ENCODE data around the gene LHX1. TPM values are rescaled to one million over a fixed set of nuclear protein-coding genes. Genes with fewer than 3 reads are reported as not detected.

The LHX1 gene
- total RNA-seq, 1 donor from 2014 or later: 44.3 TPM

- no peak overlapping the region for H3K4me3 ChIP-seq (ENCODE audit: low read depth, low read length)
- no peaks in the 10 kb centered on the region for H3K27me3 ChIP-seq (ENCODE audit: control insufficient read depth, insufficient read depth, low read length)
- TF ChIP-seq, protein P1, sequence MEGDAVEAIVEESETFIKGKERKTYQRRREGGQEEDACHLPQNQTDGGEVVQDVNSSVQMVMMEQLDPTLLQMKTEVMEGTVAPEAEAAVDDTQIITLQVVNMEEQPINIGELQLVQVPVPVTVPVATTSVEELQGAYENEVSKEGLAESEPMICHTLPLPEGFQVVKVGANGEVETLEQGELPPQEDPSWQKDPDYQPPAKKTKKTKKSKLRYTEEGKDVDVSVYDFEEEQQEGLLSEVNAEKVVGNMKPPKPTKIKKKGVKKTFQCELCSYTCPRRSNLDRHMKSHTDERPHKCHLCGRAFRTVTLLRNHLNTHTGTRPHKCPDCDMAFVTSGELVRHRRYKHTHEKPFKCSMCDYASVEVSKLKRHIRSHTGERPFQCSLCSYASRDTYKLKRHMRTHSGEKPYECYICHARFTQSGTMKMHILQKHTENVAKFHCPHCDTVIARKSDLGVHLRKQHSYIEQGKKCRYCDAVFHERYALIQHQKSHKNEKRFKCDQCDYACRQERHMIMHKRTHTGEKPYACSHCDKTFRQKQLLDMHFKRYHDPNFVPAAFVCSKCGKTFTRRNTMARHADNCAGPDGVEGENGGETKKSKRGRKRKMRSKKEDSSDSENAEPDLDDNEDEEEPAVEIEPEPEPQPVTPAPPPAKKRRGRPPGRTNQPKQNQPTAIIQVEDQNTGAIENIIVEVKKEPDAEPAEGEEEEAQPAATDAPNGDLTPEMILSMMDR (IDR thresholded peaks at IDR 0.05; ENCODE audit: insufficient read depth, low read length, poor library complexity, severe bottlenecking): no peak
- H3K36me3 ChIP-seq (ENCODE audit: control insufficient read depth, insufficient read depth, low read length): no peaks in the 10 kb centered on the region
- no peak for DNase-seq (ENCODE audit: low read depth)
Observed at GRCh38 chr17:36983618-36984017, 46.3 kb downstream of the LHX1 start.

GRCh38 chr17:36989173-36989572, 51.9 kb downstream of the LHX1 start:
- H3K36me3 ChIP-seq (ENCODE audit: control insufficient read depth, insufficient read depth, low read length): peaks cover 3% of the 10 kb centered on the region
- H3K4me3 ChIP-seq (ENCODE audit: low read depth, low read length): no peak overlapping the region
- TF ChIP-seq, protein P1 (IDR thresholded peaks at IDR 0.05; ENCODE audit: insufficient read depth, low read length, poor library complexity, severe bottlenecking): no peak
- no peak for DNase-seq (ENCODE audit: low read depth)
- no peaks in the 10 kb centered on the region for H3K27me3 ChIP-seq (ENCODE audit: control insufficient read depth, insufficient read depth, low read length)

GRCh38 chr17:36992701-36993100, 55.4 kb downstream of the LHX1 start:
- Histone ChIP-seq H3K27me3 (ENCODE audit: control insufficient read depth, insufficient read depth, low read length) (no peaks in the 10 kb centered on the region), H3K36me3 (ENCODE audit: control insufficient read depth, insufficient read depth, low read length) (peaks cover 4% of the 10 kb centered on the region), H3K4me3 (ENCODE audit: low read depth, low read length) (no peak overlapping the region)
- DNase-seq (ENCODE audit: low read depth): no peak
- TF ChIP-seq, protein P1 (IDR thresholded peaks at IDR 0.05; ENCODE audit: insufficient read depth, low read length, poor library complexity, severe bottlenecking): no peak

GRCh38 chr17:36993227-36993626, 56.0 kb downstream of the LHX1 start:
- no peaks in the 10 kb centered on the region for H3K27me3 ChIP-seq (ENCODE audit: control insufficient read depth, insufficient read depth, low read length)
- H3K36me3 ChIP-seq (ENCODE audit: control insufficient read depth, insufficient read depth, low read length): peaks cover 4% of the 10 kb centered on the region
- no peak for DNase-seq (ENCODE audit: low read depth)
- H3K4me3 ChIP-seq (ENCODE audit: low read depth, low read length): no peak overlapping the region
- TF ChIP-seq, protein P1 (IDR thresholded peaks at IDR 0.05; ENCODE audit: insufficient read depth, low read length, poor library complexity, severe bottlenecking): no peak

Other genes with a start within 250 kb of the LHX1 start
- gene AATF, start 11.5 kb downstream of the LHX1 start, total RNA-seq: 43.4 and 54.5 TPM in 2 replicates